HEK293 (cell line): Measurements from ENCODE around the gene GALK1.
A peak's percentile ranks its signal among the peaks of the same experiment; 100 is the strongest.

Source experiments
- BCL11A ChIP-seq: fragments of 450-650 bp; formaldehyde crosslinking; IDR thresholded peaks from 2 replicates; pipeline ENCODE4 v1.5.1; 2016; ENCODE audit warnings: low read depth, missing biosample characterization, missing genetic modification characterization
- GLI4 ChIP-seq: fragments of 450-650 bp; formaldehyde crosslinking; IDR thresholded peaks from 2 replicates; pipeline ENCODE4 v1.5.1; 2016; ENCODE audit warnings: missing biosample characterization, missing genetic modification characterization
- HOXA7 ChIP-seq: sonication (generic); formaldehyde crosslinking; IDR thresholded peaks from 2 replicates; pipeline ENCODE4 v1.8.1; 2022; ENCODE audit warnings: missing genetic modification reagents, borderline replicate concordance
- KLF17 ChIP-seq: fragments of 450-650 bp; formaldehyde crosslinking; IDR thresholded peaks from 2 replicates; pipeline ENCODE4 v1.5.1; 2016; ENCODE audit warnings: missing biosample characterization, missing genetic modification characterization
- KLF8 ChIP-seq: fragments of 450-650 bp; formaldehyde crosslinking; IDR thresholded peaks from 2 replicates; pipeline ENCODE4 v1.5.1; 2016; ENCODE audit warnings: missing biosample characterization, missing genetic modification characterization
- MYNN ChIP-seq: fragments of 450-650 bp; formaldehyde crosslinking; IDR thresholded peaks from 2 replicates; pipeline ENCODE4 v1.5.1; 2016; ENCODE audit warnings: missing biosample characterization, missing genetic modification characterization, borderline replicate concordance
- PRDM1 ChIP-seq: fragments of 450-650 bp; formaldehyde crosslinking; IDR thresholded peaks from 2 replicates; pipeline ENCODE4; 2016; ENCODE audit warnings: missing biosample characterization, missing genetic modification characterization
- SETDB1 ChIP-seq: IDR thresholded peaks from one replicate; pipeline ENCODE4 v1.6.1; 2017; ENCODE audit warnings: mild to moderate bottlenecking, low read length, moderate library complexity, mixed read lengths; ENCODE audit not compliant: insufficient read length
- ZBTB21 ChIP-seq: fragments of 450-650 bp; formaldehyde crosslinking; IDR thresholded peaks from 2 replicates; pipeline ENCODE4 v1.5.1; 2017; ENCODE audit warnings: missing biosample characterization, missing genetic modification characterization
- ZFP37 ChIP-seq: fragments of 450-650 bp; formaldehyde crosslinking; IDR thresholded peaks from 2 replicates; pipeline ENCODE4 v1.5.1; 2016; ENCODE audit warnings: missing biosample characterization, missing genetic modification characterization
- ZFP69B ChIP-seq: fragments of 450-650 bp; formaldehyde crosslinking; IDR thresholded peaks from 2 replicates; pipeline ENCODE4 v1.5.1; 2016; ENCODE audit warnings: missing biosample characterization, missing genetic modification characterization
- ZNF202 ChIP-seq: fragments of 450-650 bp; formaldehyde crosslinking; IDR thresholded peaks from 2 replicates; pipeline ENCODE4 v1.5.1; 2016; ENCODE audit warnings: missing biosample characterization, missing genetic modification characterization, borderline replicate concordance
- ZNF211 ChIP-seq: fragments of 450-650 bp; formaldehyde crosslinking; IDR thresholded peaks from 2 replicates; pipeline ENCODE4 v1.5.1; 2016; ENCODE audit warnings: low read depth, missing biosample characterization, missing genetic modification characterization
- ZNF239 ChIP-seq: fragments of 450-650 bp; formaldehyde crosslinking; IDR thresholded peaks from 2 replicates; pipeline ENCODE4 v1.5.1; 2016; ENCODE audit warnings: missing biosample characterization, missing genetic modification characterization
- ZNF24 ChIP-seq: fragments of 450-650 bp; formaldehyde crosslinking; IDR thresholded peaks from 2 replicates; pipeline ENCODE4 v1.5.1; 2016; ENCODE audit warnings: missing biosample characterization, missing genetic modification characterization
- ZNF324 ChIP-seq: fragments of 450-650 bp; formaldehyde crosslinking; IDR thresholded peaks from 2 replicates; pipeline ENCODE4 v1.5.1; 2016; ENCODE audit warnings: missing biosample characterization, missing genetic modification characterization
- ZNF394 ChIP-seq: fragments of 450-650 bp; formaldehyde crosslinking; IDR thresholded peaks from 2 replicates; pipeline ENCODE4 v1.5.1; 2016; ENCODE audit warnings: missing biosample characterization, missing genetic modification characterization, mild to moderate bottlenecking, moderate library complexity, borderline replicate concordance
- ZNF426 ChIP-seq: fragments of 450-650 bp; formaldehyde crosslinking; IDR thresholded peaks from 2 replicates; pipeline ENCODE4 v1.5.1; 2017; ENCODE audit warnings: missing biosample characterization, missing genetic modification characterization, mild to moderate bottlenecking, inconsistent platforms, moderate library complexity
- ZNF561 ChIP-seq: fragments of 450-650 bp; IDR thresholded peaks from 2 replicates; pipeline ENCODE4 v1.5.1; 2018; ENCODE audit warnings: missing biosample characterization, missing genetic modification characterization, borderline replicate concordance
- ZNF629 ChIP-seq: fragments of 450-650 bp; formaldehyde crosslinking; IDR thresholded peaks from 2 replicates; pipeline ENCODE4 v1.5.1; 2017; ENCODE audit warnings: missing biosample characterization, missing genetic modification characterization
- ZNF664 ChIP-seq: fragments of 450-650 bp; formaldehyde crosslinking; IDR thresholded peaks from 2 replicates; pipeline ENCODE4 v1.5.1; 2016; ENCODE audit warnings: missing biosample characterization, missing genetic modification characterization
- ZNF768 ChIP-seq: fragments of 450-650 bp; formaldehyde crosslinking; IDR thresholded peaks from 2 replicates; pipeline ENCODE4 v1.5.1; 2018; ENCODE audit warnings: missing biosample characterization, mild to moderate bottlenecking, missing genetic modification characterization
- ZNF843 ChIP-seq: fragments of 450-650 bp; formaldehyde crosslinking; IDR thresholded peaks from 2 replicates; pipeline ENCODE4 v1.5.1; 2016; ENCODE audit warnings: missing biosample characterization, missing genetic modification characterization
- ZSCAN23 ChIP-seq: fragments of 450-650 bp; formaldehyde crosslinking; IDR thresholded peaks from 2 replicates; pipeline ENCODE4 v1.5.1; 2016; ENCODE audit warnings: missing biosample characterization, missing genetic modification characterization
- TF ChIP-seq, protein P1 (sequence below): fragments of 450-650 bp; formaldehyde crosslinking; IDR thresholded peaks from 2 replicates; pipeline ENCODE4 v1.5.1; 2016; ENCODE audit warnings: missing biosample characterization, missing genetic modification characterization
- TF ChIP-seq, protein P2 (sequence below): fragments of 450-650 bp; formaldehyde crosslinking; IDR thresholded peaks from 2 replicates; pipeline ENCODE4 v1.5.1; 2016; ENCODE audit warnings: missing biosample characterization, missing genetic modification characterization
- TF ChIP-seq, protein P3 (sequence below): fragments of 450-650 bp; formaldehyde crosslinking; IDR thresholded peaks from 2 replicates; pipeline ENCODE4 v1.5.1; 2016; ENCODE audit warnings: missing biosample characterization, missing genetic modification characterization

GALK1 gene

DNA sequence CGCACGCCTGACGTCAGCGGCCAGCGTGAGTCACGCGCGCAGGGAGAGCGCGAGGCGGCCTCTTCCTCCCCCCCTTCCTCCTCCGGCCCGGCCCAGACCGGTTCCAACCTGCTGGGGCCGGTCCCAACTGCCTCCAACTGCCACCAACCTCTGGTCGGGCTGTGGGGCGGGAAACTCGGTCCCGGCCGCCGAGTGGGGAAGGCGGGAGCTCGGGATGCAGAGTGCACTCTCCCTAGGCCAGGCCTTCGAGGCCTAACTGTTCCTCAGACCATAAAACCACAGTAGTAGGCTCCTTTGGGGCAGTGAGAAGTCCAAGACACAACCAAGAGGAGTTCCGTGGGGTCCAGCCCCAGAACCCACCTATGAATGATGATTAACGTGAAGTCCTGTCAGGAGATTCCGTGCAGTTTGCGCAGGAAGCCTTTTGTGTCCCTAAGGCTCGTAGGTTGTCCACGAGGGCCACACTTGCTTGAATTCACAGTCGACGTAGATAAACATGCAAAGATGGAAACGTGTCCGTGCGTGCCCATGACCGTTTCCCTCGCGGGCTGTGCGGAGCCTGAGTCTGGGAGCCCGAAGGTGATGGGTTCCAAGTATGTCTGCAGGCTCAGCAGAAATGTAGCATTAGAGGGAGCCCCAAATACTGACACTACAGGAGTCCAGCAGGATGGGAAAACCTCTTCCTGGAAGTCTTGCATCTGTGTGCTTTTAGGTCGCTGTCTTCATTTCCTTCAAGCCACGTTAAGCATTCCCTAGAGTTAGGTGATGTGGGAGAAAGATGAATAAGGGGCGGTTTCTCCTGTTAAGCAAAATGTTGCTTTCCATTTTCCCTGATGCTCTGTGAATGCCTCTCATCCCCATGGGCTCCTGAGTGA lies 20.3 kb upstream of the GALK1 start (continued):
- TF ChIP-seq ZNF843 (tag by site-specific recombination), result 0 out of 2 replicates have a peak, but pooled peaks have one; percentile 57
- TF ChIP-seq ZNF394 (tag by site-specific recombination), result peak; percentile 74; the same call in 1 of the 2 replicates
- TF ChIP-seq ZNF24 (tag by site-specific recombination), result peak; percentile 61
- peak; percentile 97 for TF ChIP-seq ZNF561 (tag by site-specific recombination)
- no peak for TF ChIP-seq ZNF202 (tag by site-specific recombination)
- peak; percentile 93 for TF ChIP-seq ZNF629
- TF ChIP-seq HOXA7 (CRISPR knock-in tag), result peak; percentile 79; the same call in 1 of the 2 replicates
- peak; percentile 14; the same call in 1 of the 2 replicates for TF ChIP-seq ZSCAN23 (tag by site-specific recombination)
- TF ChIP-seq PRDM1, result peak; percentile 70
- TF ChIP-seq ZNF324 (tag by site-specific recombination), result peak; percentile 98
- TF ChIP-seq MYNN (tag by site-specific recombination), result no peak
- TF ChIP-seq ZNF426 (tag by site-specific recombination), result no peak
- TF ChIP-seq SETDB1, result no peak
- TF ChIP-seq KLF8 (tag by site-specific recombination), result peak; percentile 73
- peak; percentile 43; the same call in 1 of the 2 replicates for TF ChIP-seq BCL11A
- TF ChIP-seq GLI4 (tag by site-specific recombination), result peak; percentile 63; the same call in 1 of the 2 replicates
- TF ChIP-seq, protein P1, sequence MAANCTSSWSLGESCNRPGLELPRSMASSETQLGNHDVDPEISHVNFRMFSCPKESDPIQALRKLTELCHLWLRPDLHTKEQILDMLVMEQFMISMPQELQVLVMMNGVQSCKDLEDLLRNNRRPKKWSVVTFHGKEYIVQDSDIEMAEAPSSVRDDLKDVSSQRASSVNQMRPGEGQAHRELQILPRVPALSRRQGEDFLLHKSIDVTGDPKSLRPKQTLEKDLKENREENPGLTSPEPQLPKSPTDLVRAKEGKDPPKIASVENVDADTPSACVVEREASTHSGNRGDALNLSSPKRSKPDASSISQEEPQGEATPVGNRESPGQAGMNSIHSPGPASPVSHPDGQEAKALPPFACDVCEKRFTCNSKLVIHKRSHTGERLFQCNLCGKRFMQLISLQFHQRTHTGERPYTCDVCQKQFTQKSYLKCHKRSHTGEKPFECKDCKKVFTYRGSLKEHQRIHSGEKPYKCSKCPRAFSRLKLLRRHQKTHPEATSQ (tag by site-specific recombination), result peak; percentile 93
- TF ChIP-seq ZBTB21, result peak; percentile 83
- 0 out of 2 replicates have a peak, but pooled peaks have one; percentile 25 for TF ChIP-seq ZNF664 (tag by site-specific recombination)
- peak; percentile 95 for TF ChIP-seq ZFP37 (tag by site-specific recombination)
- TF ChIP-seq ZNF239 (tag by site-specific recombination), result 0 out of 2 replicates have a peak, but pooled peaks have one; percentile 9
- TF ChIP-seq KLF17 (tag by site-specific recombination), result peak; percentile 92
- TF ChIP-seq ZNF768, result no peak
- TF ChIP-seq ZNF211 (tag by site-specific recombination), result 0 out of 2 replicates have a peak, but pooled peaks have one; percentile 8
- TF ChIP-seq ZFP69B, result peak; percentile 72
- TF ChIP-seq, protein P2, sequence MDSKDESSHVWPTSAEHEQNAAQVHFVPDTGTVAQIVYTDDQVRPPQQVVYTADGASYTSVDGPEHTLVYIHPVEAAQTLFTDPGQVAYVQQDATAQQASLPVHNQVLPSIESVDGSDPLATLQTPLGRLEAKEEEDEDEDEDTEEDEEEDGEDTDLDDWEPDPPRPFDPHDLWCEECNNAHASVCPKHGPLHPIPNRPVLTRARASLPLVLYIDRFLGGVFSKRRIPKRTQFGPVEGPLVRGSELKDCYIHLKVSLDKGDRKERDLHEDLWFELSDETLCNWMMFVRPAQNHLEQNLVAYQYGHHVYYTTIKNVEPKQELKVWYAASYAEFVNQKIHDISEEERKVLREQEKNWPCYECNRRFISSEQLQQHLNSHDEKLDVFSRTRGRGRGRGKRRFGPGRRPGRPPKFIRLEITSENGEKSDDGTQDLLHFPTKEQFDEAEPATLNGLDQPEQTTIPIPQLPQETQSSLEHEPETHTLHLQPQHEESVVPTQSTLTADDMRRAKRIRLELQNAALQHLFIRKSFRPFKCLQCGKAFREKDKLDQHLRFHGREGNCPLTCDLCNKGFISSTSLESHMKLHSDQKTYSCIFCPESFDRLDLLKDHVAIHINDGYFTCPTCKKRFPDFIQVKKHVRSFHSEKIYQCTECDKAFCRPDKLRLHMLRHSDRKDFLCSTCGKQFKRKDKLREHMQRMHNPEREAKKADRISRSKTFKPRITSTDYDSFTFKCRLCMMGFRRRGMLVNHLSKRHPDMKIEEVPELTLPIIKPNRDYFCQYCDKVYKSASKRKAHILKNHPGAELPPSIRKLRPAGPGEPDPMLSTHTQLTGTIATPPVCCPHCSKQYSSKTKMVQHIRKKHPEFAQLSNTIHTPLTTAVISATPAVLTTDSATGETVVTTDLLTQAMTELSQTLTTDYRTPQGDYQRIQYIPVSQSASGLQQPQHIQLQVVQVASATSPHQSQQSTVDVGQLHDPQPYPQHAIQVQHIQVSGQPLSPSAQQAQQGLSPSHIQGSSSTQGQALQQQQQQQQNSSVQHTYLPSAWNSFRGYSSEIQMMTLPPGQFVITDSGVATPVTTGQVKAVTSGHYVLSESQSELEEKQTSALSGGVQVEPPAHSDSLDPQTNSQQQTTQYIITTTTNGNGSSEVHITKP, result peak; percentile 80
- TF ChIP-seq, protein P3, sequence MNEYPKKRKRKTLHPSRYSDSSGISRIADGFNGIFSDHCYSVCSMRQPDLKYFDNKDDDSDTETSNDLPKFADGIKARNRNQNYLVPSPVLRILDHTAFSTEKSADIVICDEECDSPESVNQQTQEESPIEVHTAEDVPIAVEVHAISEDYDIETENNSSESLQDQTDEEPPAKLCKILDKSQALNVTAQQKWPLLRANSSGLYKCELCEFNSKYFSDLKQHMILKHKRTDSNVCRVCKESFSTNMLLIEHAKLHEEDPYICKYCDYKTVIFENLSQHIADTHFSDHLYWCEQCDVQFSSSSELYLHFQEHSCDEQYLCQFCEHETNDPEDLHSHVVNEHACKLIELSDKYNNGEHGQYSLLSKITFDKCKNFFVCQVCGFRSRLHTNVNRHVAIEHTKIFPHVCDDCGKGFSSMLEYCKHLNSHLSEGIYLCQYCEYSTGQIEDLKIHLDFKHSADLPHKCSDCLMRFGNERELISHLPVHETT (tag by site-specific recombination), result peak; percentile 77
